HG03135 (cell line): ENCODE data around the gene CDSN.

Source experiments
- ATAC-seq: cut with Tn5 transposase; IDR thresholded peaks from one replicate; pipeline ENCODE4 v1.9.1; 2021; ENCODE audit warnings: mild to moderate bottlenecking, moderate library complexity; ENCODE audit not compliant: unreplicated experiment

The CDSN gene

DNA sequence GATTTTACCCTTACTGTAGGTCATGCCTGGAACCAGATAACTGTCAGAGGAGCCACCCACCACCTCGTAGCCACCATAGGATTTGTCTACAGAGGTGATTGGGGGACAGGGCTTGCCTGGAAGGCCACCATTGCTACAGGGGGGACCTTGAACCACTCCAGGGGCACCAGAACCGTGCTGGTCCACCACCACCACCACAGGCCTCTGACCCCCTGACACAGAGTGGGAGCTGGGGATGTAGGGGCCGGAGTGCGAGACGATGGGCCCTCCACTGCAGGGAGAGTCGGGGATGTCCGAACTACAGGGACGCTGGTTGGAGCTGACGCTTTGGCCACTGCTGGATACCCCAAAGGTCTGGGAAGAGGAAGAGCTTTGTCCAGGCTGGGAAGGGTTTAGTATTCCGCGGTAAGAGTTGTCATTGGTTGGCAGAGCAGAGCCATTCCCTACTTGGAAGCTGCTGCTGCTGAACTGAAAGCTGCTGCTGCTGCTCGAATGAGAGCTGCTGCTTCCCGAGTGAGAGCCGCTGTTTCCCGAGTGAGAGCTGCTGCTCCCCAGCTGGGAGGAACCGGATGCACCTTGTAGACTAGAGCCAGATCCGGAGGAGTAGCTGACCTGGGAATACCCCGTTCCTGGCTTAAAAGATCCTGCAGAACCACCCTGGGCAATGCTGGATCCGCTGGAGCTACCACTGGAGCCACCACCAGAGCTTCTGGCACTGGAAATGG lies 3.4 kb downstream of the CDSN start:
- no peak for ATAC-seq

DNA sequence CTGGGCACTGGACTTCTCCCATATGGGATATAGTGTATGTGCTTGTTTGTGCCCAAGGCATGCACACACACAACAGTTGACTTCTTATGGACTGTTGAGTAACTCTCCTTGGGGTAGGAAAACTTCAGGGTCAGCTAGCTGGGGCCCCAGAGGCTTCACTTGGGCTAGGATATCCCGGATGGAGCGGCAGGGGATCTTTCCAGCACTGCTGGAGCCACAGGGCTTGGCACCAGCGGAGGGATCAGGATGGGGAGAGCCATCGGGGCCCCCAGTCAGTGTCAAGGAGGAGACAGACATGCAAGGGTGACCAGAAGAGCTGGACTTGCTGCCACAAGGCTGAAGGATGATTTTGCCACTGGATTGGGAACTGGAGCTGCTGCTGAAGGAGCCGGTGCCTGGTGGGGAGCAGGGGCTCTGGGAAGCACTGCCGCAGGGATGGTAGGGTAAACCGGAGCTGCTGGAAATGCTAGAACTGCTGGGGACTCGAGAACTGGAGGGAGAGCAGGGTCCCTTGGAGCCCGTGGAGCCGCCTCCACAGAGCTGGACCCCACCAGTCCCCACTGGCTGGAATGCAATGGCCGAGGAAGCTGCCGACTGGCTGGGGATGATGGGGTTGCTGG lies 4.2 kb downstream of the CDSN start:
- ATAC-seq = no peak

GRCh38 chr6:31114970-31115849 lies 5.0 kb downstream of the CDSN start:
- no peak for ATAC-seq

DNA sequence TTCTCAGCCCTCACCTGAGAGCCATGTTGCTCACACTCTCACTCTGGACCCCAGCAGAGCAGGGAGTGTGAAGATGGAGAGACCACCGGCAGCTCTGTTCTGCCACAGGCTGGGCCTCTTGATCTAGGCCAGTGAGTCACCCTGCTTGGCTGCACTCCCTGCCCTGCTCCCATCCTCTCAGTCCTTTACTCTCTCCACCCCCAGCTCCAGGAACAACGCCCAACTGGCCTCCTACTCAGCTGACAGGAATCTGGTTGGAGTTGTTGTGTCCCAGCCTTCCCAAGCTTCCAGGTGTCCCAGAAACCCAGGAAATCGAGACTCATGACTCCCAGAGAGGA lies 5.7 kb downstream of the CDSN start, which contains the start of gene PSORS1C1:
Gene PSORS1C1 (plus strand): TSS at position 260 of the 338 bp plus-strand sequence. CDS start 14,833 bp downstream, outside the sequence.
- ATAC-seq = no peak

DNA sequence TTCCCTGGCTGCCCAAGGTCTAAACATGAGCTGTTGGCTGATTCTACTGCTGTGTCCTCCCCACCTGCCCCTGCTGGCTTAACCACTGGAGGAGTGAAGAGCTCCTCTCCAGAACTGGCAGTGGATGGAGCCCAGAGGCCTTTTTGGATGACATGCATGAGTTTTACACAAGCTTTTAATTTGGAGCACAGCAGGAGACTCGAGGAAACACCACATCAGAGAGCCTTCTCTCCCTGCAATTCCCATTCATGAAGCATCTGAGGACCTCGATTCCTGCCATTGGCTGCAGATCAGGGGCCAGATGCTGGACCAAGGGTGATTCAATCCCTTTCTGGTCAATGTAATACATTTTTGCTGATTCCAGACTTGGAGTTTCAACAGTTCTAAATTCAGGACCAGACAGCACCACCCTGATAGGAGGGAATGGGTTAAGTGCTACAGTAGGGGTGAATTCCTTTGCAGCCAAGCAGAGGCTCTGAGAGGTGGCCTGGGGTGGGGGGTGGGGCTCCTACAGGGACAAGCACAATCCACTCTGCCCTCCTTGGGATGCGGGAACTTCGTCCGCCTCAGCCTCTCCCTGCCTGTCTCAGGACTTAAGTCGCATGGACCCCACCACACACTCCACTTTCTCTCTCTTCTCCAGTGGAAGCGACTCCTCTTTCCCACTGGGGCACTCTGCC lies 6.2 kb downstream of the CDSN start:
- no peak for ATAC-seq

DNA sequence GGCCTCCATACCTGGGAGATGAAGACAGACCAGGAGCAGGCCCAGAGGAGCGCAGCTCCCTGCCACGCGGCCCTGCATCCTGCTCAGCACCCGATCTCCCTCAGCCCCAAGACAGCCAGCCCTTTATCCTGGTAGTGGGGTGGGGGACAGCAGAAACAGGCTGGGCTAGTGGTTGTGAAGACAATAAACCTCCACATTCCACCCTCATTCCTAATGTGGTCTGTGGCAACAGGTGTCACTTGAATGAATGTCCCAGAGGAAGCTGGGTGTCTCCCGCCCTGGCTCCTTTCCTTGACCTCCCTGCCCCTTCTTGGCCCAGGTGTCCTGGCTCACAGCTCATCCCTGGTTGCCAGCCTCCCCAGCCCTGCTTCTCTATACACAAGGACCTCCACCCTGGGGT lies 7.8 kb downstream of the CDSN start, which contains the start of gene C6orf15:
Gene C6orf15 (minus strand): TSS at position 98 of the 400 bp plus-strand sequence. CDS start 20 bp downstream, at position 78.
- ATAC-seq = no peak

DNA sequence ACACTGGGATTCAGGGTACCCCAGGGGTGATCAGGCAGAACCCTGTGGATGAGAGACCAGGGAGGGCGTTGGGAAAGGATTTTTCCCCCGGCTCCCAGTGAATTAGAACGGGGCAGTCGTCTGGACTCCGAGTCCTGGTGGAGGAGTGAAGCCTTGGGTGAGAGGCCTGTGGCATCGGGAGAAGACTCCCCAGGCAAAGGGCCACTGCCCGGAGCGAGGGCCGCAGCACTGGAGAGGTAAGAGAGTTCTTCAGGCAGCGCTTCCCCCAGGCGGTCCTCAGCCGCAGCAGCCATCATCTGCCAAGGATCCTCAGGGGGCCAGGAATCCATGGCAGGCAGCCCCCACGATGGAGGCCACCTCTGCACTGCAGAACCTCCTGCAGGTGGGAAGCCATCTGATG lies 8.5 kb downstream of the CDSN start:
- ATAC-seq = no peak

GRCh38 chr6:31110825-31111582 lies 9.2 kb downstream of the CDSN start:
- ATAC-seq = no peak

DNA sequence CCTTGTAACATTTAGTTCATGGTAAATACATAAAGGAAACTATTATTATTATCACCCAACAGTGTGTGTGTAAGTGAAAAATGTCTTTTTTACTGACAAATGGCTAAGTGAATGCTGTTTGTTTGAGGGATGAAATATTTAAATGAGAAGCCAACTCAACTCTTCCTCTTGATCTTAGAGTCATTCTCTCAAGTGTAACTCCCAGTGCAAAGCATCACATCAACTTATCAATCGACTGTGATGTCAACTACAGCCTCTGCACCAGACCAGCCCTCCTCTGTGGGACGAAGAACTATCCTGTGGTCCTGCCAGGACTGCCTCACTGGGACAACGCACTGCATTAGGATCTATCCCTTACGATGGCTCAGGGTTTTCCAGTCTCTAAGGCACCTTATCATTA lies 13.2 kb downstream of the CDSN start:
- ATAC-seq = no peak

GRCh38 chr6:31103136-31103535 lies 17.1 kb downstream of the CDSN start:
- ATAC-seq = no peak

- no peak for ATAC-seq
Measured at GRCh38 chr6:31098449-31098938, 21.8 kb downstream of the CDSN start.

DNA sequence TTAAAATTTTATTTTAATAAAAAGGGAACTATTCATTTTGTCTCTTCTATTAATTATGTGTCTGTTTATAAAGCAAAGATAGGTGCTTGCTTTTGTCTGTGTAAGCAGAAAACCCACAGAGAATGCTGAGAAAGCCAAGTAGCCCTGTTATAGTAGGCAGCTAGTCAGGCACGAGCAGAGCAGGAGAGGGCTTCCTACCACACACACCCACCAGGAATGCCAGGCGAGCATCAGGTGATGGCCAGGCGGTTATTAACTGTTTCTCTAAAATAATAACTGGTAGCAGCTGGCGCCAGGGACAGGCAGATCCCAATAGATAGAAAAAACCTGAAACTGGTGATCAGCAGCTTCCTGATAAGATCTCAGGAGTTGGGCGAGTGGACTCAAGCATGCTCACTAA lies 23.6 kb downstream of the CDSN start:
- ATAC-seq = no peak

GRCh38 chr6:31096215-31096614 lies 24.0 kb downstream of the CDSN start:
- no peak for ATAC-seq

GRCh38 chr6:31094389-31094881 lies 25.8 kb downstream of the CDSN start:
- ATAC-seq = no peak

DNA sequence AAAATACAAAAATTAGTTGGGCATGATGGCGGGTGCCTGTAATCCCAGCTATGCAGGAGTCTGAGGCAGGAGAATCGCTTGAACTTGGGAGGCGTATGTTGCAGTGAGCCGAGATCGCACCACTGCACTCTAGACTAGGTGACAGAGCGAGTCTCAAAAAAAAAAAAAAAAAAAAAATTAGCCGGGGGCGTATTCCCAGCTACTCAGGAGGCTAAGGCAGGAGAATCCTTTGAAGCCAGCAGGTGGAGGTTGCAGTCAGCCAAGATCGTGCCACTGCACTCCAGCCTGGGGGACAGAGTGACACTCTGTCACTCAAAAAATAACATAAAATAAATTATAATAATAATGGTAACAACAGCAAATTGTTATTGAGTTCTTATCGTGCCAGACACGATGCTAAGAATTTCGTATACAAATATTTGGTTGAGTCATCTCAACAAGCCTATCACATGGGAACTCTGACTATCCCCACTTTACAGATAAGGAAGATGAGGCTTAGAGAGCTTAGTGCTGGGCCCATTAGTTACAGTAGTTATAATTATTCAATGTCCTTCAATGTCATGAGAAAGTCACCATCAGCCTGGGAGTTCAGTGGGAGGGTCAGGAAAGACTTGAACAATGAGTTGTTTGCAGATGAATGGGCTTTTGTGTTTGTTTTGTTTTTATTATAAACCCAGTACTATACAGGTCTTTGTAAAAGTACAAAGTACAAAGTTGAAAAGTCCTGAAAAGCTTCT lies 27.3 kb downstream of the CDSN start:
- ATAC-seq = no peak

DNA sequence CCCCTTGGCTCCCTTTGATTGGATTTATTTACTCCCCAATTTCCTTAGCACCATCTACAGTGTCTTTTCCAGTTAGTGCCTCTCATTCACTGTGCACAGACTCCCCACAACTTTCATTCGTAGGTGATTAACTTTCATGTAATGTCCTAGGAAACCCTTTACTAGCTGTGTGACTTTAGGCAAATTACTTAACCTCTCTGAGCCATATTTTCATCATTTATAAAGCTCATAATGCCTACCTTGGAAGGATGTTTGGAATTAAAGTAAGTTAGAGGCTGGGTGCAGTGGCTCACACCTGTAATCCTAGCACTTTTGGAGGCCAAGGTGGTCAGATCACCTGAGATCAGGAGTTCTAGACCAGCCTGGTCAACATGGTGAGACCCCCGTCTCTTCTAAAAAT lies 28.0 kb downstream of the CDSN start:
- no peak for ATAC-seq

DNA sequence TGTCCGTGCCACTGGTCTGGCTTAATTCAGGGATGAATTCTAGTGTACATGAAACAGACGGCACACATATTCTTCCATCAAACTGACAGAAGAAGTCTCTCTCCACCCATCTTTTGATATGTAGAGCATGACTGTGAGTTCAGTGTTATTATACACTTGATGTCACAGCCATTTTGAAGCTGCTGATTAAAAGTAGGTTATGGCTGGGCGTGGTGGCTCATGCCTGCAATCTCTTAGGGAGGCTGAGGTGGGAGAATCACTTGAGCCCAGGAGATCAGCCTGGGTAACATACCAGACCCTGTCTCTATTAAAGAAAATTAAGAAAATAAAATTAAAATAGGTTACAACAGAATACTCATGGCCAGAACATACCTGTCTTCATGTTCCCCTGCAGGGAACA lies 28.6 kb downstream of the CDSN start:
- no peak for ATAC-seq

DNA sequence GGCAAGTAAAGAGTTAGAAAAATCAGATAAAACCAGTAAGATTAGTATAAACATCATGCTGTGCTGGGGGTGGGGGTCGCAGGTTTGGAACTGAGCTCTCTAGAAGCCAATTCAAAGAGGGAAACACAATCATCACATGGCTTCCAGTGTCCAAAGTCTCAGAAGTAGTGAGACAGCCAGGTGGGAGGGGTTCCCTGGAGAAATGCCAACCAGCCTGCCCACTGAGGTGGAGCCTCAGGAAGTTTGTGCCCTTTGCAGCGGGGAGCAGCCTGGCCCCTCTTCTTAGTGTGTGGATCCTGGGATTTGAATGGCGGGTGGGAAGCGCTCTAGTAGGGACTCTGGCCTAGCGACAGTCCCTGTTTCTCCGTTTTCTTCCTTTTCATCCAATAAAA lies 29.3 kb downstream of the CDSN start:
- no peak for ATAC-seq

GRCh38 chr6:31090275-31090972 lies 29.8 kb downstream of the CDSN start:
- no peak for ATAC-seq
